GM04503 (cell line): Measurements from ENCODE around the gene TAS2R20.

Source experiments
- DNase-seq: peaks from one replicate; pipeline ENCODE4 v3.0.0-alpha.2; 2012; ENCODE audit warnings: low read depth

Gene TAS2R20

DNA sequence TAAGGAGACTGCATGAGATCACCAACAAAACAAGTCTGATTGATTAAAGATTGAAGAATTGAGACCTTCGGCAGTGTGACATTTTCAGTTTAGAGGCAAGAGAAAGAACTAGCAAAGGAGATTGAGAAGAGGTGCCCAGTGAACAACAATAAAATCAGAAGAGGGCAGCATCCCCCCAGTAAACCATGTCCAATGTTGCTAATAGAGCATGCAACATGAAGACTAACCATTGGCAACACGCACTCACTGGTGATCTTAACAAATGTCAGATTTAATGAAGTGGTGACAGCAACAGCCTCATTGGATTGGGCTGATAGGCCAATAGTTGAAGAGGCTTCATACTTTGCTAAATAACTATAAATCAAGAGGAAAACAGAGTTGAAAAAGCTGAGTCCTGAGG lies 38.3 kb downstream of the TAS2R20 start:
- DNase-seq, result no peak

GRCh38 chr12:10957741-10958140 lies 40.4 kb downstream of the TAS2R20 start:
- DNase-seq, result no peak

- no peak for DNase-seq
These were observed 42.0 kb downstream of the TAS2R20 start for GRCh38 chr12:10956085-10956484.

- DNase-seq, result no peak
These were observed 45.5 kb downstream of the TAS2R20 start for GRCh38 chr12:10952645-10953044.
